CD14-positive monocyte (primary cell): ENCODE data around the gene CST3. TPM values are rescaled to one million over a fixed set of nuclear protein-coding genes. Genes with fewer than 3 reads are reported as not detected.
A peak's percentile ranks its signal among the peaks of the same experiment; 100 is the strongest.

ENCODE experiments used
- DNase-seq, 3 donors: peaks; one replicate each; pipeline ENCODE4 v3.0.0-alpha.2; 2011 to 2022
- H2AFZ ChIP-seq: 2 replicates; pipeline ENCODE4 v1.6.0; 2012; ENCODE audit warnings: mild to moderate bottlenecking, low read depth, low read length, inconsistent platforms; ENCODE audit not compliant: insufficient read depth, poor library complexity, severe bottlenecking
- H3K27ac ChIP-seq, 2 donors: 1 replicate in 1 of 2; 2 replicates in 1 of 2; pipeline ENCODE4 v1.5.1; 2012 to 2013; ENCODE audit warnings: low read length in 2 of 2, control low read depth in 1 of 2, inconsistent platforms in 1 of 2, low read depth in 1 of 2, mild to moderate bottlenecking in 1 of 2
- H3K27me3 ChIP-seq, 2 donors: one replicate each; pipeline versions ENCODE4 v1.6.0 to v1.6.1; 2011 to 2013; ENCODE audit warnings: low read length in 2 of 2; ENCODE audit not compliant: control insufficient read depth in 2 of 2, insufficient read depth in 2 of 2
- H3K36me3 ChIP-seq, 2 donors: replicated peaks in 1 of 2; 1 replicate in 1 of 2; 2 replicates in 1 of 2; pipeline versions ENCODE4 v1.5.1 to v1.6.1; 2012 to 2013; ENCODE audit warnings: low read length in 2 of 2, control low read depth in 1 of 2, inconsistent platforms in 1 of 2, mild to moderate bottlenecking in 1 of 2; ENCODE audit not compliant: insufficient read depth in 2 of 2, control insufficient read depth in 1 of 2
- H3K4me1 ChIP-seq, 2 donors: 1 replicate in 1 of 2; 2 replicates in 1 of 2; pipeline versions ENCODE4 v1.5.1 to v1.6.1; 2012 to 2013; ENCODE audit warnings: low read length in 2 of 2, control low read depth in 1 of 2, inconsistent platforms in 1 of 2, mild to moderate bottlenecking in 1 of 2, moderate library complexity in 1 of 2; ENCODE audit not compliant: insufficient read depth in 2 of 2, control insufficient read depth in 1 of 2
- H3K4me2 ChIP-seq: replicated peaks from 2 replicates; pipeline ENCODE3; 2012; ENCODE audit warnings: low read length, moderate library complexity, mild to moderate bottlenecking; ENCODE audit not compliant: poor library complexity, severe bottlenecking; ENCODE audit errors: extremely low read depth
- H3K4me3 ChIP-seq, 3 experiments: fragments of 200-600 bp in 1 of 3; sonication (generic) in 1 of 3; replicated peaks in 1 of 3; 1 replicate in 2 of 3; 2 replicates in 1 of 3; pipeline ENCODE4 v1.5.1; 2011 to 2013; ENCODE audit warnings: low read length in 3 of 3, mild to moderate bottlenecking in 3 of 3, control low read depth in 2 of 3, low read depth in 2 of 3, inconsistent platforms in 1 of 3, moderate library complexity in 1 of 3
- H3K79me2 ChIP-seq: 2 replicates; pipeline ENCODE4 v1.6.0; 2012; ENCODE audit warnings: mild to moderate bottlenecking, control low read depth, inconsistent platforms, low read length, moderate library complexity; ENCODE audit not compliant: insufficient read depth
- H3K9ac ChIP-seq: 2 replicates; pipeline ENCODE4 v1.6.0; 2017; ENCODE audit warnings: low read length, mild to moderate bottlenecking; ENCODE audit not compliant: insufficient read depth, poor library complexity, severe bottlenecking
- H3K9me3 ChIP-seq, 2 donors: replicated peaks in 1 of 2; 1 replicate in 1 of 2; 2 replicates in 1 of 2; pipeline versions ENCODE4 v1.5.1 to v1.6.1; 2012 to 2013; ENCODE audit warnings: low read length in 2 of 2, control low read depth in 1 of 2; ENCODE audit not compliant: control insufficient read depth in 1 of 2, insufficient read depth in 1 of 2
- H4K20me1 ChIP-seq: 2 replicates; pipeline ENCODE4 v1.6.0; 2012; ENCODE audit warnings: mild to moderate bottlenecking, low read length, control low read depth, moderate library complexity; ENCODE audit not compliant: insufficient read depth
- H3K27ac Mint-ChIP-seq, 7 donors: one replicate each; pipeline ENCODE4 v1.8.0; 2020; ENCODE audit warnings: mild to moderate bottlenecking in 7 of 7, mixed read lengths in 7 of 7, moderate library complexity in 6 of 7, inconsistent platforms in 2 of 7
- H3K27me3 Mint-ChIP-seq, 3 donors: one replicate each; pipeline ENCODE4 v1.8.0; 2021 to 2022; ENCODE audit warnings: low read depth in 3 of 3, mild to moderate bottlenecking in 3 of 3, mixed read lengths in 3 of 3, moderate library complexity in 3 of 3, inconsistent platforms in 1 of 3
- H3K36me3 Mint-ChIP-seq, 2 donors: one replicate each; pipeline ENCODE4 v1.8.0; 2020; ENCODE audit warnings: mixed read lengths in 2 of 2, inconsistent platforms in 1 of 2, mild to moderate bottlenecking in 1 of 2
- H3K4me1 Mint-ChIP-seq: one replicate; pipeline ENCODE4 v1.8.0; 2020; ENCODE audit warnings: mild to moderate bottlenecking, mixed read lengths
- H3K4me3 Mint-ChIP-seq, 2 donors: one replicate each; pipeline ENCODE4 v1.8.0; 2020; ENCODE audit warnings: mild to moderate bottlenecking in 2 of 2, mixed read lengths in 2 of 2, moderate library complexity in 1 of 2
- H3K9me3 Mint-ChIP-seq, 7 donors: one replicate each; pipeline ENCODE4 v1.8.0; 2020 to 2022; ENCODE audit warnings: mixed read lengths in 7 of 7, mild to moderate bottlenecking in 6 of 7, moderate library complexity in 6 of 7, inconsistent platforms in 2 of 7
- CTCF ChIP-seq: fragments of 200-600 bp; IDR thresholded peaks from one replicate; pipeline ENCODE4 v1.8.0; 2022; ENCODE audit warnings: antibody characterized with exemption, mild to moderate bottlenecking
- WGBS: methylation state at CpG from one replicate; pipeline ENCODE4 v1.1.5; 2013; ENCODE audit warnings: missing lambda C conversion rate; ENCODE audit not compliant: insufficient coverage; 5-methylcytosine and 5-hydroxymethylcytosine counted together
- intact Hi-C, 2 donors: fragments of 100-400 bp; cut with micrococcal nuclease; formaldehyde crosslinking; loops; one replicate each; pipeline versions ENCODE4 v1.15.0 to v1.15.1; 2023
- polyA plus RNA-seq, 3 donors: library from polyadenylated mRNA; depleted of rRNA in 1 of 3; unstranded in 2 of 3; stranded (reverse) in 1 of 3; fragments of 300-500 nt in 2 of 3; fragments of >200 nt in 1 of 3; fragmentation: Illumina TruSeq in 2 of 3; gene quantifications; 1 replicate in 2 of 3; 2 replicates in 1 of 3; pipeline ENCODE4 v1.2.3, GENCODE V29; 2012 to 2021

Gene CST3
- polyA plus RNA-seq, 3 donors: 1,459 to 3,222 (median 2,657) TPM

- Histone ChIP-seq H3K4me2 (peak overlapping the region; percentile 0), H3K79me2 (no peaks in the 10 kb centered on the region), H4K20me1 (no peaks in the 10 kb centered on the region), H3K9ac (no peak overlapping the region), H3K4me3 (no peak overlapping the region), H3K27ac (no peak overlapping the region), H3K4me1 (peaks cover 22 to 24% of the 10 kb centered on the region in 2 donors), H3K9me3 (no peaks in the 10 kb centered on the region), H3K27me3 (no peaks in the 10 kb centered on the region), H3K36me3 (no peaks in the 10 kb centered on the region), H2AFZ (peak overlapping the region; percentile 47)
- intact Hi-C loops: loop anchor here (1.0 to 2.0 kb wide), 2 partner anchors 164 to 165 kb away; no protein-coding TSS in a partner anchor
- peak overlapping the region in 1 of 7 donors; percentile 49 for H3K27ac Mint-ChIP-seq
- H3K36me3 Mint-ChIP-seq: no peaks in the 10 kb centered on the region
- peak; percentile 93 for TF ChIP-seq CTCF
- peaks cover 29% of the 10 kb centered on the region for H3K4me1 Mint-ChIP-seq
- H3K9me3 Mint-ChIP-seq: peaks cover 0 to 1% (median 0%) of the 10 kb centered on the region in 7 donors
- peak overlapping the region in 1 of 2 donors; percentile 42 for H3K4me3 Mint-ChIP-seq
- WGBS: 0% methylated on average over 5 of the region's 9 CpGs
- H3K27me3 Mint-ChIP-seq: peaks cover 6 to 15% (median 10%) of the 10 kb centered on the region in 3 donors
- peak; percentile 56 to 69 (median 65) for DNase-seq
These were observed 31.1 kb downstream of the CST3 start for GRCh38 chr20:23606652-23607049.

GRCh38 chr20:23605867-23606651, 31.7 kb downstream of the CST3 start, which contains the start of gene CST9:
CST9 (minus strand) TSS chr20:23605917; CDS start chr20:23605864, 53 bp downstream.
- Mint-ChIP-seq H3K27me3 (peaks cover 6 to 15% (median 10%) of the 10 kb centered on the region in 3 donors), H3K4me1 (peaks cover 29% of the 10 kb centered on the region), H3K27ac (peak within 1 kb of the TSS in 3 of 7 donors; percentile 27 to 75 (median 35)), H3K4me3 (peak within 1 kb of the TSS in 1 of 2 donors; percentile 58), H3K9me3 (peaks cover 0 to 1% (median 0%) of the 10 kb centered on the region in 7 donors), H3K36me3 (no peaks in the 10 kb centered on the region)
- H3K27me3 ChIP-seq: no peaks in the 10 kb centered on the region
- H3K4me3 ChIP-seq: no peak within 1 kb of the TSS
- no peaks in the 10 kb centered on the region for H3K79me2 ChIP-seq
- H3K9ac ChIP-seq: no peak within 1 kb of the TSS
- TF ChIP-seq CTCF: no peak
- peak within 1 kb of the TSS; percentile 47 for H2AFZ ChIP-seq
- 63% methylated on average over 5 of the region's 16 CpGs for WGBS
- H4K20me1 ChIP-seq: no peaks in the 10 kb centered on the region
- H3K4me2 ChIP-seq: peak within 1 kb of the TSS; percentile 0
- intact Hi-C loops: loop anchor here (1.0 to 2.0 kb wide), 2 partner anchors 163 to 165 kb away; no protein-coding TSS in a partner anchor
- H3K9me3 ChIP-seq: no peaks in the 10 kb centered on the region
- peaks cover 26 to 27% of the 10 kb centered on the region in 2 donors for H3K4me1 ChIP-seq
- no peak within 1 kb of the TSS for H3K27ac ChIP-seq
- H3K36me3 ChIP-seq: no peaks in the 10 kb centered on the region
- no peak for DNase-seq
